Spleen (tissue), 11 donors: Measurements from ENCODE around the gene MPND. TPM values are rescaled to one million over a fixed set of nuclear protein-coding genes. Genes with fewer than 3 reads are reported as not detected.

ENCODE experiments used
- DNase-seq: peaks from one replicate; pipeline ENCODE4 v3.0.0-alpha.2; 2020
- H3K27ac ChIP-seq, 8 donors: fragments of 200-600 bp; sonication (generic) in 7 of 8; 1 replicate in 4 of 8; 2 replicates in 4 of 8; pipeline versions ENCODE4 v1.5.0 to v1.8.0; 2016 to 2021; ENCODE audit warnings: inconsistent platforms in 4 of 8, mild to moderate bottlenecking in 4 of 8, moderate library complexity in 1 of 8
- H3K27me3 ChIP-seq, 7 donors: fragments of 200-600 bp; sonication (generic) in 6 of 7; replicated peaks in 1 of 7; 1 replicate in 4 of 7; 2 replicates in 3 of 7; pipeline versions ENCODE4 v1.5.0 to v1.8.0; 2016 to 2021; ENCODE audit warnings: inconsistent platforms in 3 of 7, mild to moderate bottlenecking in 1 of 7
- H3K36me3 ChIP-seq, 6 donors: fragments of 200-600 bp; sonication (generic) in 5 of 6; 1 replicate in 4 of 6; 2 replicates in 2 of 6; pipeline versions ENCODE4 v1.5.0 to v1.8.0; 2016 to 2021; ENCODE audit warnings: inconsistent platforms in 2 of 6
- H3K4me1 ChIP-seq, 6 donors: fragments of 200-600 bp; sonication (generic) in 5 of 6; 1 replicate in 3 of 6; 2 replicates in 3 of 6; pipeline versions ENCODE4 v1.5.0 to v1.8.0; 2016 to 2021; ENCODE audit warnings: inconsistent platforms in 3 of 6
- H3K4me3 ChIP-seq, 8 donors: fragments of 200-600 bp; sonication (generic) in 7 of 8; 1 replicate in 4 of 8; 2 replicates in 4 of 8; pipeline versions ENCODE4 v1.5.0 to v1.8.0; 2016 to 2021; ENCODE audit warnings: inconsistent platforms in 4 of 8, mild to moderate bottlenecking in 4 of 8, moderate library complexity in 2 of 8
- H3K9me3 ChIP-seq, 8 donors: fragments of 200-600 bp; sonication (generic) in 7 of 8; 1 replicate in 4 of 8; 2 replicates in 4 of 8; pipeline versions ENCODE4 v1.5.0 to v1.8.0; 2016 to 2021; ENCODE audit warnings: inconsistent platforms in 4 of 8
- CTCF ChIP-seq, 11 experiments: fragments of 200-600 bp in 7 of 11; fragments of 450-650 bp in 4 of 11; sonication (generic) in 4 of 11; IDR thresholded peaks in 8 of 11; conservative IDR thresholded peaks in 3 of 11; 1 replicate in 7 of 11; 2 replicates in 4 of 11; pipeline versions ENCODE4 v1.4.0 to v1.8.0; 2016 to 2021; ENCODE audit warnings: antibody characterized with exemption in 11 of 11, inconsistent platforms in 4 of 11, mild to moderate bottlenecking in 1 of 11
- POLR2A ChIP-seq, 3 donors: fragments of 450-650 bp; IDR thresholded peaks; one replicate each; pipeline ENCODE4 v1.5.1; 2017; ENCODE audit warnings: antibody characterized with exemption in 3 of 3, mild to moderate bottlenecking in 1 of 3
- POLR2AphosphoS5 ChIP-seq, 3 donors: sonication (generic); formaldehyde crosslinking; IDR thresholded peaks; one replicate each; pipeline ENCODE4 v1.5.1; 2017; ENCODE audit warnings: antibody characterized with exemption in 3 of 3
- whole genome bisulfite sequencing, 5 donors: extraction: QIAGEN DNeasy Blood & Tissue Kit in 3 of 5; methylation state at CpG; one replicate each; pipeline versions ENCODE4 v1.1.5 to v1.1.7; 2013 to 2018; 5-methylcytosine and 5-hydroxymethylcytosine counted together
- intact Hi-C: fragments of 100-400 bp; cut with DNase I; formaldehyde crosslinking; loops from one replicate; pipeline ENCODE4 v1.15.0; 2023; ENCODE audit warnings: low total_unique reads
- polyA plus RNA-seq, 3 donors: library from polyadenylated mRNA; stranded (reverse); fragments of 200-250 nt; gene quantifications; one replicate each; pipeline ENCODE4 v1.2.1, GENCODE V29; 2013
- total RNA-seq, 7 donors: library from RNA; depleted of rRNA in 3 of 7; stranded (reverse); fragments of >200 nt in 3 of 7; fragmentation: NEBNext Ultra II Directional in 4 of 7; extraction: Animal tissue kit (Norgen Biotek cat#: 25700) in 4 of 7; gene quantifications; one replicate each; pipeline versions ENCODE4 v1.1.0 to v1.2.1, GENCODE V29; 2016 to 2021
- donor health status: healthy with polysubstance abuse.
- donor health status: DM: no; HTN: no; CAD: no; lungs with moderate emphysema.
- donor health status: DM: no; HTN: no; CAD: no.
- donor health status: Bipolar disorder and iron deficiency.
- donor health status: healthy.
- donor health status: DM: no; HTN: no; CAD: no.
- donor health status: DM: yes; HTN: yes; CAD: no.

Gene MPND
- total and polyA plus RNA-seq, 10 donors, result 6.4 to 24.2 (median 16.0) TPM

- H3K9me3 ChIP-seq, result no peaks in the 10 kb centered on the region
- no peaks in the 10 kb centered on the region for H3K27me3 ChIP-seq
- peaks cover 0 to 9% (median 0%) of the 10 kb centered on the region in 6 donors for H3K4me1 ChIP-seq
- TF ChIP-seq CTCF (IDR thresholded peaks at IDR 0.05 in 8 of 11, conservative IDR thresholded peaks at IDR 0.05 in 3 of 11) (no peak), POLR2AphosphoS5 (IDR thresholded peaks at IDR 0.05) (peak in 2 of 3 donors; percentile 6 to 10), POLR2A (IDR thresholded peaks at IDR 0.05) (no peak)
- peaks cover 4 to 100% (median 83%) of the 10 kb centered on the region in 6 donors for H3K36me3 ChIP-seq
- DNase-seq, result peak; percentile 75
- intact Hi-C loops, result no loop called here
- H3K4me3 ChIP-seq, result no peak overlapping the region
- WGBS, 5 donors, result 89 to 93% (median 91%) methylated on average over 22 to 50 of the region's 50 CpGs
- peak overlapping the region in 3 of 8 donors; percentile 8 to 13 (median 10) for H3K27ac ChIP-seq
Observed at GRCh38 chr19:4361152-4362046, 18.0 kb downstream of the MPND start.

DNA sequence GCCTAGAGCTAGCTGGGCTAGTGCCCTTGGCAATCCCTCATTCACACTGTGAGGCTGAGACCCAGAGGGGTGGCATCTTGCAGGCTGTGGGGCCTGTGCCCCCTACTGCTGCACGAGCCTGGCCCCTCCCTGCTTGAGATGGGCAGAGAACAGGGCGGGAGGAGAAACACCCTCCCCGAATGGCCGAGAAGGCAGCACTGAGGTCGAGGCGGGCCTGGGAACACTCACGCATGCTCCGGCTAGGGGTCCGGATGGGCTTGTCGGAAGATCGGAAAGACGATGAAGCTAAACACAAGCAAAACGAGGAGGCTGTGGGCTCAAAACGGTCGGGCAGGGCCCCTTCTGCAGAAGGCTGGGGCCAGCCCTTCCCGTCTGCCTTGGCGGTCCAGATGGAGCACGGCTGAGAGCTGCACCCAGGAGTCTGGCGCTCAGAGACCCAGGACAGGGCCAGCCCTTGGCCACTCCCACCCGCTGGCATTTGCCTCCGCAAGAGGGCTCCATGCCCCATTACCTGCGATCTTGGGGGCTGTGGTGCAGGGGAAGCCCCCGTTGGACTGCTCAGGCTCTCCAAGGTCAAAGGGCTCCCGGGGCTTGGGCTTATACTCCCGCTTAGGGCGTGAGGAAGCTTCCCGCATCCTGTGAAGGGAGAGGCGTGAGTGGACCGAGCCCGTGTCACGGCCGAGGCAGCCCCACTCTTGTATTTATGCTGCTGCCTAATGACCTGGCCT is 18.9 kb downstream of the MPND start:
- H3K4me1 ChIP-seq, result peaks cover 0 to 15% (median 0%) of the 10 kb centered on the region in 6 donors
- peak; percentile 68 for DNase-seq
- no peak for TF ChIP-seq POLR2A (IDR thresholded peaks at IDR 0.05)
- no peak for TF ChIP-seq CTCF (IDR thresholded peaks at IDR 0.05 in 8 of 11, conservative IDR thresholded peaks at IDR 0.05 in 3 of 11)
- TF ChIP-seq POLR2AphosphoS5 (IDR thresholded peaks at IDR 0.05), result peak in 1 of 3 donors; percentile 19
- no peaks in the 10 kb centered on the region for H3K9me3 ChIP-seq
- no peaks in the 10 kb centered on the region for H3K27me3 ChIP-seq
- H3K27ac ChIP-seq, result no peak overlapping the region
- no peak overlapping the region for H3K4me3 ChIP-seq
- peaks cover 4 to 100% (median 87%) of the 10 kb centered on the region in 6 donors for H3K36me3 ChIP-seq
- 88 to 90% (median 89%) methylated on average over 25 to 32 of the region's 32 CpGs for WGBS, 5 donors
- intact Hi-C loops, result no loop called here

DNA sequence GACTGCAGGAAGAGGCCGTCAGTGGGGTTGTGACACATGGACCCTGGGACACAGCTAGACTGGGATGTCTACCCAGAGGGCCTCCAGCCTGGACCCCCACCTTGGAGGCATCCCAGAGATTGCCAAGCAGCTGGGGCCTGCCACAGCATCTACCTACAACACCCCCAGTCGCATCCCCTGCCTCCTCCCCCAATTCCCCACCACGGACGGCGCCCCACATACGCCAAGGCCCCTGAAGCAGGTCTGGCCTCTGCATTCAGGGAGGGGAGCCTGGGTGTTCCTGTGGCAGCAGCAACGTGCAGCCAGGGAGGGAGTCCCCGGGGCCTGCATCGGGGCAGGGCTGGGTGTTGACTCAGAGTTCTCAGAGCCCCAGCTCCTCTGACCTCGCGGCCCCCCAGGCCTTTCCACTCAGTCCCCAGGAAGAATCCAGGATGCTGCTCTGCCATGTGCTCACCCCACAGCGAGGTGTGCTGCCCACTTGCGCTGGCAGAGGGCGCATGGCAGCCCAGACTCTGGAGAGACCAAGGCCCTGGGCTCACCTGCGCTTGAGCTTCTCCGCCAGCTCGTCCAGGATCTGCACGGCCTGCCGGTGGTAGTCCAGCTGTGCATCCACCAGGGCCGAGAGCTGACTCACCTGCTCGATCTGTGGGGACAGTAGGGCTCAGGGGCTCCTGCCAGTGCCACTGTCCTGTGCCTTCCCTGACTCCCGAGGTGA is 19.6 kb downstream of the MPND start:
- WGBS, 5 donors, result 82 to 87% (median 85%) methylated on average over 10 to 22 of the region's 22 CpGs
- Histone ChIP-seq H3K27me3 (no peaks in the 10 kb centered on the region), H3K4me3 (no peak overlapping the region), H3K4me1 (peaks cover 4 to 23% (median 6%) of the 10 kb centered on the region in 6 donors), H3K27ac (no peak overlapping the region), H3K9me3 (no peaks in the 10 kb centered on the region), H3K36me3 (peaks cover 4 to 100% (median 87%) of the 10 kb centered on the region in 6 donors)
- peak; percentile 74 for DNase-seq
- TF ChIP-seq POLR2A (IDR thresholded peaks at IDR 0.05) (no peak), POLR2AphosphoS5 (IDR thresholded peaks at IDR 0.05) (peak; percentile 17 to 63 (median 40)), CTCF (IDR thresholded peaks at IDR 0.05 in 8 of 11, conservative IDR thresholded peaks at IDR 0.05 in 3 of 11) (peak in 5 of 11 experiments; percentile 11 to 41 (median 18))
- intact Hi-C loops, result no loop called here
